GM23248 (cell line): ENCODE results near the gene CNFN. TPM values are rescaled to one million over a fixed set of nuclear protein-coding genes. Genes with fewer than 3 reads are reported as not detected.
A peak's percentile ranks its signal among the peaks of the same experiment; 100 is the strongest.

Experiments
- DNase-seq: peaks from one replicate; pipeline ENCODE4 v3.0.0-alpha.2; 2015
- H2AFZ ChIP-seq: fragments of 200-600 bp; sonication (generic); 2 replicates; pipeline ENCODE4 v1.6.1; 2016; ENCODE audit warnings: antibody characterized with exemption
- H3F3A ChIP-seq: fragments of 200-600 bp; sonication (generic); 2 replicates; pipeline ENCODE4 v1.6.1; 2016; ENCODE audit warnings: mild to moderate bottlenecking, antibody characterized with exemption, mixed run types; ENCODE audit not compliant: insufficient read depth
- H3K27ac ChIP-seq: fragments of 200-600 bp; sonication (generic); 2 replicates; pipeline ENCODE4 v1.5.1; 2016; ENCODE audit warnings: mild to moderate bottlenecking
- H3K27me3 ChIP-seq: fragments of 200-600 bp; sonication (generic); replicated peaks from 2 replicates; pipeline ENCODE4 v1.6.1; 2016; ENCODE audit warnings: mild to moderate bottlenecking; ENCODE audit not compliant: insufficient read depth
- H3K36me3 ChIP-seq: fragments of 200-600 bp; sonication (generic); 2 replicates; pipeline ENCODE4 v1.6.1; 2016; ENCODE audit warnings: low read depth, mild to moderate bottlenecking
- H3K4me1 ChIP-seq: fragments of 200-600 bp; sonication (generic); 2 replicates; pipeline ENCODE4 v1.6.1; 2016; ENCODE audit warnings: mild to moderate bottlenecking; ENCODE audit not compliant: insufficient read depth
- H3K4me2 ChIP-seq: fragments of 200-600 bp; sonication (generic); one replicate; pipeline ENCODE4 v1.6.1; 2016; ENCODE audit warnings: mild to moderate bottlenecking; ENCODE audit not compliant: unreplicated experiment
- H3K4me3 ChIP-seq: fragments of 200-600 bp; sonication (generic); 2 replicates; pipeline ENCODE4 v1.5.1; 2016; ENCODE audit warnings: mild to moderate bottlenecking
- H3K79me2 ChIP-seq: fragments of 200-600 bp; sonication (generic); 2 replicates; pipeline ENCODE4 v1.6.1; 2016; ENCODE audit warnings: mild to moderate bottlenecking; ENCODE audit not compliant: insufficient read depth
- H3K9ac ChIP-seq: fragments of 200-600 bp; sonication (generic); 2 replicates; pipeline ENCODE4 v1.6.1; 2016; ENCODE audit warnings: mild to moderate bottlenecking
- H3K9me2 ChIP-seq: fragments of 200-600 bp; sonication (generic); 2 replicates; pipeline ENCODE4 v1.6.1; 2016; ENCODE audit warnings: mixed run types, mild to moderate bottlenecking, moderate library complexity; ENCODE audit not compliant: insufficient read depth
- H3K9me3 ChIP-seq: fragments of 200-600 bp; sonication (generic); one replicate; pipeline ENCODE4 v1.6.1; 2017; ENCODE audit warnings: low read depth
- H4K20me1 ChIP-seq: fragments of 200-600 bp; sonication (generic); 2 replicates; pipeline ENCODE4 v1.6.0; 2016; ENCODE audit not compliant: insufficient read depth
- EZH2 ChIP-seq: fragments of 200-600 bp; sonication (generic); IDR thresholded peaks from 2 replicates; pipeline ENCODE4 v1.6.1; 2018; ENCODE audit warnings: antibody characterized with exemption, mild to moderate bottlenecking; ENCODE audit not compliant: insufficient read depth, poor library complexity, severe bottlenecking
- EZH2phosphoT487 ChIP-seq: fragments of 200-600 bp; sonication (generic); IDR thresholded peaks from 2 replicates; pipeline ENCODE4 v1.6.1; 2018; ENCODE audit warnings: antibody characterized with exemption, moderate library complexity, mild to moderate bottlenecking, low read depth; ENCODE audit not compliant: insufficient read depth
- WGBS, 2 experiments: methylation state at CpG; one replicate each; pipeline ENCODE4 v1.1.6; 2015 to 2017; ENCODE audit warnings: low lambda C conversion rate in 2 of 2, low coverage in 1 of 2; ENCODE audit errors: missing lambda C conversion rate in 2 of 2; 5-methylcytosine and 5-hydroxymethylcytosine counted together
- in situ Hi-C: fragments of 300-500 bp; cut with MboI; formaldehyde crosslinking; loops from 2 replicates; pipeline ENCODE4 v1.15.0; 2020
- polyA plus RNA-seq: library from polyadenylated mRNA; unstranded; fragments of >200 nt; fragmentation: Nextera tagmentation; extraction: Ambion mirVana; gene quantifications from 2 replicates; pipeline ENCODE4 v1.2.1, GENCODE V29; 2016
- total RNA-seq: library from RNA; depleted of rRNA; stranded (reverse); fragments of >200 nt; shearing (Covaris generic); gene quantifications from 2 replicates; pipeline ENCODE4 v1.2.3, GENCODE V29; 2014

The CNFN gene
- total and polyA plus RNA-seq, 2 experiments from 2014 or later: 1.1 TPM; not detected in 1

DNA sequence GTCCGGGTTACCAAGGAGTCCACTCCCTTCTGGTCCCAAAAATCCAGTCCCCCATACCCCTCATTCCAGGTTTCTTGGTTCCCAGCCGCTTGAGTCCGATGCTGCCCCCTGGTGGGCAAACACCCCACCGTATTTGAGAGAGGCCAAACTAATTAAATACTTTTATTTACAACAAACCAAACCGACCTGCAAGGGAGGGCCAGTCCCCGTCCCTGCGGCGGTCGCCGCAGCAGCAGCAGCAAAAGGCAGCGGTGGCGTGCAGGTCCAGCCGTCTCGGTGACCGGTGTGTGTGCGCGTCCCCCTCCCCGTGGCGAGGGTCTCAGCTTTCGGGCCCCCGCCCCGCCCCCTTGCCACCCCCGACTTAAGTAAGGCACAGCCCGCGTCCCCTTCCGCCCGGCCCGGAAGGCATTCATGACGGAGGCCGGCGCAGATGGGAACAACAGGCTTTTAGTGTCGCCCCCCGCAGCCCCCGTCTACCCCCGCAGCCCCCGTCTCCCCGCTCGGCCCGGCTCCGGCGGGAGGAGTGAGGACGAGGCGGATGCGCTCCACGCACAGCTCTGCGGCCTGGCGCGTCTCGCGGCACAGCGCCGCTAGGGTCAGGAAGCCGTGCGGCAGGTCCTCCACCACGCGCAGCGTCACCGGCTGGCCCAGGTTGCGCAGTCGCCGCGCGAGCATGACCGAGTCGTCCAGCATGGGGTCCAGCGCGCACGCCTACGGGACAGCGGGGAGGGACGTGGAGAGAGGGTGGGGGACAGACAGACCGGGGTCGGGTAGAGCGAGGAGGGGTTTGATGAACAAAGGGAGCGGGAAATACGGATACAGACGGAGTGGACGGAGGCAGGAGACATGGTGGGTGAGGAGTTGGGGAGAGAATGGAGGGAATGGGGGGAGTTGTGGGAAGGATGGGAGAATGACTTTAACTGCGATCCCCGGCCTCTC lies 11.5 kb upstream of the CNFN start:
- in situ Hi-C loops: no loop called here
- no peak overlapping the region for H3K27ac ChIP-seq
- peak; percentile 87 for DNase-seq

DNA sequence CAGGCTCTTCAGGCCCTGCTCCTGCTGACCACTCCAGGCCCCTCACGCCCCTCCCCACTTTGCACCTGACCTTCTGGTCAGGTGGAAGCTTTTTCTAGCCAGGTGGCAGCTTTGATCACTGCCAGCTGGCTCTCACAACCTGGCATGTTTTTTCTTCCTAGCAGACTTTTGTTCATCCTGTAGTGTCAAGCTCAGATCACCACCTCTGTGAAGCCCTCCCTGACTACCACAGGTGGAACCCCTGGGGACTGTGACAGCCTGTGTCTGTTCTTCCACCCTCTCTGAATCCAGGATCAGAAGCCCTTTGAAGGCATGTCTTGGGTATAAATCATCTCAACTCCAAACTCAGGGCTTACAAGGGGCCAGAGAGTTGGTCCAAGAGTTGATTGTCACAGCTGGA lies 10.3 kb upstream of the CNFN start:
- Histone ChIP-seq H3K79me2 (no peaks in the 10 kb centered on the region), H3K4me1 (peaks cover 11% of the 10 kb centered on the region; the same call in 1 of the 2 replicates), H3K36me3 (no peaks in the 10 kb centered on the region), H3K9me2 (no peaks in the 10 kb centered on the region), H3K9me3 (no peaks in the 10 kb centered on the region), H4K20me1 (no peaks in the 10 kb centered on the region), H3F3A (no peaks in the 10 kb centered on the region), H3K4me2 (no peak overlapping the region), H3K9ac (no peak overlapping the region), H3K27ac (no peak overlapping the region), H3K4me3 (no peak overlapping the region), H2AFZ (no peak overlapping the region), H3K27me3 (no peaks in the 10 kb centered on the region)
- in situ Hi-C loops: no loop called here
- DNase-seq: no peak
- no peak for TF ChIP-seq EZH2
- TF ChIP-seq EZH2phosphoT487: no peak
- 83 to 87% methylated on average over 1 of the region's 1 CpG for WGBS, 2 experiments

More for the DNA sequence above, 11.5 kb upstream of the CNFN start:
- no peaks in the 10 kb centered on the region for H3K9me2 ChIP-seq
- H3K79me2 ChIP-seq: no peaks in the 10 kb centered on the region
- H3K9me3 ChIP-seq: no peaks in the 10 kb centered on the region
- peak overlapping the region; percentile 71 for H3K4me3 ChIP-seq
- no peak for TF ChIP-seq EZH2phosphoT487
- no peak for TF ChIP-seq EZH2
- no peaks in the 10 kb centered on the region for H3K27me3 ChIP-seq
- no peaks in the 10 kb centered on the region for H4K20me1 ChIP-seq
- peak overlapping the region; percentile 85 for H3K4me2 ChIP-seq
- 1 to 2% methylated on average over 62 to 80 of the region's 80 CpGs for WGBS, 2 experiments
- no peaks in the 10 kb centered on the region for H3F3A ChIP-seq
- H2AFZ ChIP-seq: peak overlapping the region; percentile 72
- H3K9ac ChIP-seq: peak overlapping the region; percentile 62
- H3K36me3 ChIP-seq: no peaks in the 10 kb centered on the region
- H3K4me1 ChIP-seq: peaks cover 5% of the 10 kb centered on the region; the same call in 1 of the 2 replicates

- DNase-seq: no peak
- no peak for TF ChIP-seq EZH2phosphoT487
- TF ChIP-seq EZH2: no peak
- in situ Hi-C loops: no loop called here
- WGBS, 2 experiments: 18 to 19% methylated on average over 25 of the region's 25 CpGs
- H3K36me3 ChIP-seq: no peaks in the 10 kb centered on the region
- no peaks in the 10 kb centered on the region for H3K9me3 ChIP-seq
- peak overlapping the region; percentile 62 for H3K27ac ChIP-seq
- peak overlapping the region; percentile 94 for H3K4me2 ChIP-seq
- peak overlapping the region; percentile 84 for H3K9ac ChIP-seq
- no peaks in the 10 kb centered on the region for H3K79me2 ChIP-seq
- peaks cover 11% of the 10 kb centered on the region; the same call in 1 of the 2 replicates for H3K4me1 ChIP-seq
- H4K20me1 ChIP-seq: no peaks in the 10 kb centered on the region
- no peaks in the 10 kb centered on the region for H3F3A ChIP-seq
- no peaks in the 10 kb centered on the region for H3K27me3 ChIP-seq
- H3K9me2 ChIP-seq: no peaks in the 10 kb centered on the region
- peak overlapping the region; percentile 99 for H2AFZ ChIP-seq
- peak overlapping the region; percentile 83 for H3K4me3 ChIP-seq
These were observed 7.4 kb upstream of the CNFN start for GRCh38 chr19:42397263-42398166.
